Measurements from ENCODE around the gene KANSL1.
"Not testable (repeated sequence)": the region's sequence is repeated elsewhere in the genome, so short reads cannot be mapped to it uniquely, and the experiment has no call there.

- TF ChIP-seq CTCF (IDR thresholded peaks at IDR 0.05; ENCODE audit: low read length); EZH2 (optimal IDR thresholded peaks at IDR 0.05; ENCODE audit: low read depth, low read length); EZH2phosphoT487 (IDR thresholded peaks at IDR 0.05; ENCODE audit: low read length): not testable (repeated sequence)
Measured at GRCh38 chr17:46023366-46023765, 169.9 kb downstream of the KANSL1 start.
